ENCODE results near the gene PLA2G4D.
A peak's percentile ranks its signal among the peaks of the same experiment; 100 is the strongest.
"Not testable (repeated sequence)": the region's sequence is repeated elsewhere in the genome, so short reads cannot be mapped to it uniquely, and the experiment has no call there.

The PLA2G4D gene

DNA sequence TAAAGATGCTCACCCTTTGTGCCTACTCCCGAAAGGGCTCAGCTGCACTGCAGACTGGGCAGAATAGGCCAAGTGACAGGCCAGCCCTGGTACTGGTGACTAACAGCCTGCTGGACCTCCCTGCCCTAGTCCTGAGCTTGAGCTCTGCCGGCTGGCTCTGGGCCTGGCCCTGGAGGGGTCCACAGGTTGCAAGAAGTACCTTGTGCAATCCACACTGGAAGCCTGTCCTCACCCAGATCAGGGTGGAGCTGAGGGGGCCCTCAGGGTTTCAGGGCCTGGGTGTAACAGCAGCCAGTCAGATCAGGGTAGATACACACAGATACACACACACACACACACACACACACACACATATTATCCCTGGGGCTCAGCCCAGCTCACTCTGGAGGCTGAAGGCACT, 27.3 kb upstream of the PLA2G4D start:
- DNase-seq, result no peak

DNA sequence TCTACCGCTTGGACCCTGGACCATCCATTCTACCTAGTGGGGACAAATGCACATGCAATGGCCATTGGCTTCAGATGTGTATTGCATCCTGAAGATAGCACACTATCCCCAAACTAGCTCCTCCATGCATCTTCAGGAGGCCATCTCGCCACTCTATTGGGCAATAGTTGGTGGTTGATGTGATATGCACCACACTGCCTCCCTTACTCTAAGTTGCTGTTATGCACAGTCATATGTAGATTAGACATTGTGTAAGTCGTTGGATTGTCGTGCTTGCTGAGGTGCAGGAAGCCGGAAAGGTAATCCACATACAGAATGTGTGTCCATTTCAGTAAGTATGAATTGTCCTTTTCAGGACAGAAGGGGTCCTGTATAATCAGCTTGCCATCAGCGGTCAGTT, 26.7 kb upstream of the PLA2G4D start:
- peak in 1 of 2 donors; percentile 16 for DNase-seq

DNA sequence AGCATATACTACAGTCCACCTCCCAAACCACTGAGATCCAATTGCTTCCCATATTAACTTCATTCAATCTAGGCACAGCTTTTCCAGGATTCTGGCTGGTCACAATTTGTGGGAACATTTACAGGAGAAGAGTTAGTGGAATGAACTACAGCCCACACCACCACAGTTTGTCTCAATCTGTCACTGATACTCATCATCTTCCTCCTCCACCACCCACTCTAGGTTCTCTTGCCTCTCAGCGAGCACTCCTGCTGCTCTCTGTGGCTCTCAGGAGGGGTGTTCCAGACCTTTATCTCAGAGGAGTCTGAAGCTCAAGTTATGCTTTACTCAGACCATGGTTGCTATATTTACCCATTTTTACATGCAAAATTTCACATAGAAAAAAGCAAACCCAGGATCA, 25.9 kb upstream of the PLA2G4D start:
- DNase-seq, result no peak

DNA sequence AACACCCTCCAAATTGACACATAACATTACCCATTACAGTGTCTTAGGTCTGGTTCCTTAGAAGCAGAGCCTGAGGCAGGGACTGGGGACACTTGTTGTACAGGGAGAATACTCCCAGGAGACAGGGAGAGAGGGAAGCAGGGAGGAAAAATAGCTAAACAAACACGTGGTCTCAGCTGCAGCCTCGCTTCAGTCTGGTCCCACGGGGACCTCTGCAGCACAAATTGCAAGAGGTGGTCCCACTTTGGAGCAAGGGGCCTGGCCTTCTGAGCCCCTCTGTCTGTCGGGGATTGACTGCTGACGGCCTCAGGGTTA, 25.0 kb upstream of the PLA2G4D start:
- DNase-seq, result no peak

DNA sequence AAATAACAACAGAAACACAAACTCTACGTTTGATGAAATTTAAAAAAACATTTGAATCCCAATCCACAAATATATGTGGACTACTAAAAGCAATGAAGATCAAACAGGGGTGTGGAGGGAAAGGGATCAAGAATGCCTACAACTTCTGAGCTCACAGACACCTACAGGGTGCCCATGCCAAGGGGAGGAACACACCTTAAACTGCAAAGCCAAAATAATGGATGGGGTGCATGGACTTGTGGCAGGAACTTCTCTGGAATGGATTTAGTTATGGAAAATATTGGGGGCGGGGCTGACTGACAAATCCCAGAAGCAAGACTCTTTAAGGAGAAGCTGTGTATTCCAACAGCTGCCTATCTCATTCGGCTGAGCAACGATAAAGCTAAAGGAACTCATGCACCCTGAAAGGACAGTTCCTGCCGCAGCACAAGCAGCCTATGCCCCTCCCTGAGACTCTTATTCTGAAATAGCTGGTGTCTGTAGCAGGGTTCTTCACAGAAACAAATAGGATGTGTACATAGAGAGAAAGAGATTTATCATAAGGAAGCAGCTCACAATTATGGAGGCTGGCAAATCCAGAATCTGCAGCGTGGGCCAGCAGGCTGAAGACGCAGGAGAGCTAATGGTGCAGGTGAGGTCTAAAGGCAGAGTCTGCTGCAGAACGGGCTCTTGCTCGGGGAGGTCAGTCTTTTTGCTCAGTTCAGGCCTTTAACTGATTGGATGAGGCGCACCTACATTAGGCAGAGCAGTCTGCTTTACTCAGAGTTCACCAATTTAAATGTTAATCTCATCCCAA, 24.5 kb upstream of the PLA2G4D start:
- no peak for DNase-seq

DNA sequence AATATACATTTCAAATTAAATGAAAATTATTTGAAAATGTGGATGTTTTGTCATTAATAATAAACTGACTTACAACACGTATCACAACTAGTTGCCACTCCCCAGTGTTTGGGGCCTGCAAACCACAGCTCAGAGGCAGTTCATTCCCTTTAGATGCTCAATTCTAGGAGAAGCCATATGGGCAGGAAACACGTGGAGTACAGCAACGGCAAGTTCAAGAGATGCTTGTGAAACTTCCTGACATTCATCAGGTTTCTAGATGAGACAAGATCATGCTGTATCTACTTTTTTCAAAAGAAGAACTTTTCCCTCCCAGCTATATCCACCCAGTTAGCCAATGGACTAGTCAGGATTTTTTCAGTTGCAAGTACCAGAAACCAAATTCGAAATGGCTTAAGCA, 17.6 kb upstream of the PLA2G4D start:
- peak; percentile 37 to 39 for DNase-seq

DNA sequence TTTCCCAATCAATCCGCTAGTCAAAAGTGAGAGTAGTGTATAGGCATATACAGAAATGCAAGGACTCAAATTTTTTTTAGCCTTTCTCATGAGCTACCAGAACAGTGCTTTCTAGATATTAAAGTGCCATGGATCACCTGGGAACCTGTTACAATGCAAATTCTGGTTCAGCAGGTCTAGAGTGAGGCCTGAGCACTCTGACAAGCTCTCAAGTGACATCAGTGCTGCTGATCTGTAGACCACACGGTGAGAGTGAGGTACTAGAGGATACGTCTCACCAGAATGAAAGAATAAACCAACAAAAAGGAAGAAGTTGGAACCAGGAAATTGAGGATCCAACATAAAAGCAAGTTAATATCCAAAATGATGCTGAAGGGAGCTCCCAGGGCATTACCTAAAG, 16.0 kb upstream of the PLA2G4D start:
- DNase-seq, result no peak

DNA sequence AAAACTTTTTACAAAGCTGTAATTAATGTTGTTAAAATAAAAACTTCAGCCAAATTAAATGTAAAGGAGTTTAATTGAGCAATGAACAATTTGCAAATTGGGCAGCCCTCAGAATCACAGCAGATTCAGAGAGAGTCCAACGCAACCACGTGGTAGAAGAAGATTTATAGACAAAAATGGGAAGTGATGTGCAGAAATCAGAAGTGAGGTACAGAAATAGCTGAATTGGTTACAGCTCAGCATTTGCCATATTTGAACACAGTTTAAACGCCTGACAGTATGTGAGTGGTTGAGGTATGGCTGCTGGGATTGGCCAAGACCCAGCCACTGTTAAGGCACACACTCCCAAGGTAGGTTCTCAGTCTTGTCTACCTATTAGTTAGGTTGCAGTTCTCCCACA, 14.4 kb upstream of the PLA2G4D start:
- DNase-seq, result peak; percentile 40 to 43

DNA sequence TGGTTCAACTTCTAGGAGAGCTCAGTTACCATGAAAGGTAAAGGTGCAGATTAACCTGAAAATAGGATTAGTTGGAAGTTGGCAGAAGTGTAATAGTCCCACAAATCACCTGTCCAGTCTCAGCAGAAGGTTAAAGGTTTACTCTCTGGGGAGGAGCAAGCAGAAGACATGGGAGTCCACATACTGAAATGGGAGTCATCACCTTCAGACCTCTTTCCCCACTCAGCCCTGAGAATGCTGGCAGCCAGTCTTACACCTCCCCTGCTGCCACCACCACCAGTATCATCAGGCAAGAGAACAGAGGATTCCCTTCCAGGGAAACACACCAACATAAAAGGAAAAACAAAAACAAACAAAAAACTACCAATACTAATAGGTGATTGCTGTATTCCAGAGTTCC, 13.8 kb upstream of the PLA2G4D start:
- DNase-seq, result no peak

DNA sequence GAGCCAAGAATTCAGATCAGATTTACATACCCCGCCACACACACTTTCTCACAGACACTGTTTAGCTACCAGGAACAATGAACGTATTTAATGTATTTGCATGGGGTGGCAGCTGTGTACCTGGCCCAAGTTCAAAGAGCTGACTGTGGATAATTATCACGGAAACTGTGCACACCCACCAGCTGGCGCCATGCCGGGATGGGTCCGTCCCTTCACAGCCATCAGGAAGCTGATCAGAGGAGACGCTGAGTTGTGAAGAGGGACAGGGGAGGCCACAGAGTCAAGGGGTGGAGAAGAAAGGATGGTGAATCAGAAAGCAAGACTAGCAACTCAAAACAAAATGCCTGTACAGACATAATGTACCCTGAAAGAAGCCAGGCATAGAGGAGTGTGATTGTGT, 13.1 kb upstream of the PLA2G4D start:
- no peak for DNase-seq

DNA sequence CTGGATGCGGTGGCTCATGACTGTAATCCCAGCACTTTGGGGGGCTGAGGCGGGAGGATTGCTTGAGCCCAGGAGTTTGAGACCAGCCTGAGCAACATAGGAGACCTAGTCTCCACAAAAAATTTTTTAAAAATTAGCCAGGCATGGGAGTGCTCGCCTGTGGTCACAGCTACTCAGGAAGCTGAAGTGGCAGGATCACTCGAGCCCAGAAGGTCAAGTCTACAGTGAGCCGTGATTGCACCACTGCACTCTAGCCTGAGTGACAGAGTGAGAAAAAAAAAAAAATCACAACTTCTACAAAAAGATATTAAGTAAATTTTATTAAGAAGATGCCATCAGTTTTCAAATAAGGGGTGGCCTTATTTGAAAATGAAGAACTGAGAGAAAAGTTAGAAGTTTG, 11.9 kb upstream of the PLA2G4D start:
- peak in 1 of 2 donors; percentile 27 for DNase-seq

DNA sequence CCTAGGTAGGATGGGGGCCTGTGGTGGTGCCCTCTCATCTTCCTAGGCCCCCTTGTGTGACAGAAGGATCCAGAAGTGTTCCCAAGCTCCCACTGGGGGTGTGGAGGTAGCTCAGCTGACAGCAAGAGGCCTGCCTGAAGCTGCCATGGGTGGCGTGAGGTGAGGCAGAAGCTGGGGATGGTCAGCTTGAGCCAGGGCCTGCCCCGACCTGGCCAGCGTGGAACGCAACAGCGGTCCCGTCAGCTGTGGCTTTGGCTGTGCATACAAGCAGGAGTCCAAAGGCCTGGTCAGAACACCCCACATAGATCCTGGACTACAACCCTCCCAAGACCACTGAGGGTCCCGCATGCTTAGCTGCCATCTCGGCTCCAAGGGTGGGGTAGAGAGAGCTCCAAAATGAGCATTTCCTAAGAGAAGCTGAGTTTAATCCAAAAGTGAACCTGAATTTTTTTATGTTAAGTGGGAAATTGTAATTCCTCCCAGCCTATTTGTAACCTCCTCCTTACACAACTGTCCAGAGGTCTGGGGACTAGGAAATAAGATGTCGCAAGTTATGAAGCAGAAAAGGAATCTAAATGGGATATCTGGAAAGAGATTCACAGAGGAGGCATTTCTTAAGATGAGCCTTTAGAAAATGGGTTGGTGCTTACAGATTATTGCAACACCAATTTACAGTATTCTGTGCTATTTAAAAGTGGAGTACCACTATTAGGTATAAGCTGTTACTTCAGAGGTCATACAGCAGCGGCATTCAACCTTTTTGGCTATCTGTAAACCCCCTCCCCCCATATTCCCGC, 9.9 kb upstream of the PLA2G4D start:
- no peak for DNase-seq

DNA sequence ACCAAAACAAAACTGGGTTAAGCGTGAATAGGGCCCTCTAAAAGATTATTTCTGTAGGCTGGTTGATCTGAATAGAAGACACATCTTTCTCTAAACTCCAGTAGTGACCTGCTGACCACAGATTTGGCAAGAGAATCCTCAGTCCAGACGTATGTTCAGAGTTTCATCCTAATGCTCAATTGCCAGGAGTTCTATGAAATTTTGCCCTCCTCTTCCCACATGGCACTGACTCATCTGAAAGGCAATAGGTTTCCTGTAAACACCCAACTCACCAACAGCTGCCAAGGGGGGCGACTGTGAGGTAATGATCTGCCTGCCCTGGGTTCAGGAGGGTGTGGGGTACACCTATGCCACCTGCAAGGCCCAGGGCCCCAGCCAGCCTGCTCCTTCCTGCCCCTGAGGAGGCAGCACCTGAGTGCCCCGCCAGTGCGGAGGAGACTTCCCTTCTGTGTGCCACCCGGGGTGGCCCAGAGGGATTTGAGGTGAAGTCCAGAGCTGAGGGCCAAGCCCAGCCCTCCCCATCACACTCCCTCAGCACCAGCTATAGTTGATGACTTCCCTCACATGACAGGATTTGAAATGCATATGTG, 8.4 kb upstream of the PLA2G4D start:
- DNase-seq, result peak; percentile 13 to 31

DNA sequence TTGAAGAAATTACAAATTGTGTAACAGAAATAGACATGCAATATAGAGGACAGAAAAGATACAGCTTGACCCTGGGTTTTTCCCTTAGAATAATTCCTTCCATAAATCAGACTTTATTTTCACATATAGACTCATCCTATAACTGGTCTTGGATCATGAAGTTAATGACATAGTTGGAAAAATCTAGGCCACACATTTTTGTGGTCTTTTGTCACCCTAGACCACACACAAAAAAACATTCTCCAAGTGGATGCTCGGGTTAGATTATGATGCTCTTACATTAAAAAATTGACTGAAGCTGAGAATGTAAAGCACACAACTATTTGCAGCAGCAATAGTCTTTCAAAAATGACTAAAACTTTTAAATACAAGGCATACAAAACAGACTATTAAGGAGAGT, 7.5 kb upstream of the PLA2G4D start:
- DNase-seq, result no peak

DNA sequence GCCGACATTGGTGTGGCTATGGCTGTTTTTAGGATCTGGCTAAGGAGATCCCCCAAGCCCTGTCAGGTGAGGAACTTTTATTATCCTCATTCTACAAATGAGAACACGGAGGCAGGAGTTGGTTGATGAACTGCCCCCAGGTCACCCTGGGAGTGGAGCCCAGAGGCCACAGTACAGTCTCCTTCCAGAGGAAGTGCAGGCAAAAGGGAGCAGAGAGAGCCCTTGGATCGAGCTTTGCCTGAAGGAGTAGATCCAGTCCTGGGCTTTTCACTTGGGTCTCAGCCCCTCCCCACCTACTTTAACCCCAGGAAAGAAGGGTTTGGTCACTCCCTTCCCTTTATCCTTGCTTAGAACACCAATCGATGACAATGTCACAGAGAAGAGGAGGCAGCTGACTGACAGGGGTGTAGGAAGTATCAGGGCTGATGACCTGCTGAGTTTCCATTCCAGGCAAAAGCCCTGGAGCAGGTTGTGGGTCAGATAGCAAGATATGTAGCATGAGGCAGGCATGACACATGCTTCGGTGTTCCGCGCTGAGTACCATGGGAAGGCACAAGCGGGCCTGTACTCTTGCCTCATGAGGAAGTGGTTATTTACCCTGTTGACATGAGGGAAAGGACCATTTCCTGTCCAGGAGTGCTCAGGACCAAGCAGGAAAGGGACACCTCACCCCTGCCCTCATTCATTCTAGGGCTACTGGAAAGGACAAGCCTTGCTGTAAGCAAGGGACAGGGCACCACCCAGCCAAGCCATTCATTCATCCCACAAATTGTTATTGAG, 5.8 kb upstream of the PLA2G4D start:
- peak; percentile 48 to 56 for DNase-seq

DNA sequence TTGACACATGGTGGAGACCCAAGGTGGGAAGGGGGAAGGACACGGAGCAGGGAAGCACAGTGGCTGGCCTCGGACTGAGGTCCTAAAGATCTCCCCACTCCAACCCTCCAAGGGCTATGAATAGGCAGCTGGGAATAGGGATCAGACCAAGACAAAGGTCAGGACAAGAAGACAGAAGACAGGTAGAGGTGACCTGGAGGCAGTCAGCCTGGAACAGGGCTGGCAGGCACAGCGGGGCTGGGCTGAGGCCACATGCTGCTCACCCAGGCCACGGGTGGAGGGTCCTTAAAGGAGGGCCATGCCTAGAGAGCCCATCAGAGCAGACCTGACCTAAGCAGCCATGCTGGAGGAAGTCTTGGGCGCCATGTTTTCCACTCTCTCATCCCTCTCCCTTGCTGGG, 2.7 kb upstream of the PLA2G4D start:
- no peak for DNase-seq

DNA sequence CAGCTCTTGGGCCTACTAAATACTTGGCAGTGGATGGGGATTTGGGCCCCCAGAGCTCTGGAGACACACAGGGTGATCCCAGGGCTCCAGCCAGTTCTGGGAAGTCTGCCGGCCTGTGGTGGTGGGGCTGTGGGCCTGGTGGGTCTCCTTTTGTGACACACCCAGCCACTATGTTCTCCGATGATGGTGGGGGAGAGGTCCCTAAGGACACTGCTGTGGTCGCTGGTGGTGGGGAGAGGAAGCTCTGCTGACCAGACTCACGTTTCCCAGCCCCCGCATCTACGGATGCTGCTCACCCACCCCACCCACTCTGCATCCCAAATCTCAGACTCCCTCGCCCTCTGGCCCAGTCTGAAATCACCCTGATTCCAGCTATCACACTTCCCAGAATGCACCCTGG, 396 bp downstream of the PLA2G4D start:
- no peak for DNase-seq

DNA sequence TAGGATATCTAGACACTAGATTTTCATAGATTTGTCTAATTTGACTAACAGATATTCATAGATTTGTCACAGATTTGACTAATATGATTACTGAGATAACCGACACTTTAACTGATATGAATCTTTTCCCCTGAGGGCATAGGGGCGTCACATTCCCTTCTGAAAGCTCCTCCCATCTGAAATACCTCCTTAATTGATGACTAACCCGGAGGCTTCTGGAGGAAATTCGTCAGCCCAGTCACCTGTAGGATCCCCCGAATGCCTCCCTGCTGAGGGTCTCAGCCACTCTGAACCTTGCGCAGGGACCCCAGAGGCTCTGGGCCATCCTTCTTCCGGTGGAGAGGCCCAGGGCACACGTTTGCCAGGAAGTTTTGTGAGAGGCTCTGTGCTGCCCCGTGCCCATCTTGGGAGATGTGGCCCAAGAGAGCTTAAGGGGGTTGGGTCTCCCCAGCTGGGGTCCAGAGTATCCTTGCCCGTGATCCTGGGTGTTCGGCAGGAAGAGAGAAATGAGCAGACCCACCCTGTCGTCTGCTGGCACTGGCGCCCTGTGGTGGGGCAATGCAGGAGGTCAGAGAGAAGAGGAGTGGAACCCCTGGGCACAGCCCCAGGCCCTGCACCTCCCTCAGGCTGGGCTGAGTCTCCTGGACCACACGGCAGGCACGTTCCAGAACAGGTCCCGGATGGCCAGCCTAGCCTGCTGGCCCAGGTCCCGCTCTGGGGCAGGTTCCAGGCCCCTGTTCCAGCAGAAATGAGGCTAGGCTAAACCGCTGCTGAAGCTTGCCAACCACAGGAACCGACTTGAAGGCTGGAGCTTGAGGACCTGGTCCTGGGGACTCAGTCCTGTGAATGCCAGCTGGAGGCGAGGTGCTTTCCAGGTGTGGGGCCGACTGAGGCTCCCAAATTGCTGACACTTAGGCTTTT, 1.7 kb downstream of the PLA2G4D start:
- no peak for DNase-seq

DNA sequence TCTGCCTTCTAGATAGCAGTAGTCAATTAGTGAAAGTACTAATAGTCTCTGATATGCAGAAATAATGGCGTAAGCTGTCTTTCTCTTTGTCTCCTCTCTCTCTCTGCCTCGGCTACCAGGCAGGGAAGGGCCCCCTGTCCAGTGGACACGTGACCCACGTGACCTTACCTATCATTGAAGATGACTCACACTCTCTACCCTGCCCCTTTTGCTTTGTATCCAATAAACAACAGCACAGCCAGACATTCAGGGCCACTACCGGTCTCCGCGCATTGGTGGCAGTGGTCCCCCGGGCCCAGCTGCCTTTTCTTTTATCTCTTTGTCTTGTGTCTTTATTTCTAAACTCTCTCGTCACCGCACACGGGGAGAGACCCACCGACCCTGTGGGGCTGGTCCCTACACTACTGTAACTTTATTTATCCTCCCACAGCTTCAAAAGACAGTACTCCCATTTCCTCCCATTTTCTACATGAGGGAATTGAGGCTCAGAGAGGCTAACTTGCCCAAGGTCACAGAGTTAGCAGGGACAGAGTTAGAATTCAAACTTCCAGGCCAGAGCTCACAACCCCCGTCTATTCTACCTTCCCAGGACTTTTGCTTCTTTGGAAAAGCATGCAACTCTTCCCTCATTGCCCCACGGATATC, 2.5 kb downstream of the PLA2G4D start:
- DNase-seq, result not testable (repeated sequence)

DNA sequence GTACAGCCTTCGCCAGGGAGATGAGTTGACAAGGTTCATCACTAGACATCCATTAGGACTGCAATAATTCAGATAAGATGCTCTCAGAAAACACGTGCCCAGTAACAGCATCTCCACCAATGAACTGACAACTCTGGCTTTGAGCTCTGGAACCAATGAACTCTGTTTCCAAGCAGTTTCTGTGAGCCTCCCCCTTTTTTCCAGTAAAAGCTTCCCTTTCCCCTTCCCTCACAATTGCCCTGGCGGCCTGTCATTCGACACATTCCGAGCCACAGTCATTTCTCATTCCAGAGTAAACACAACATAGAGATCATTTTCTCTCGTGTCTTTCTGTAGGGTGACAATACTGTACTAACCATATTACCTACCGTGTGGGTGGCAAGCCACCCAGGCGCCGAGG, 3.6 kb downstream of the PLA2G4D start:
- no peak for DNase-seq

DNA sequence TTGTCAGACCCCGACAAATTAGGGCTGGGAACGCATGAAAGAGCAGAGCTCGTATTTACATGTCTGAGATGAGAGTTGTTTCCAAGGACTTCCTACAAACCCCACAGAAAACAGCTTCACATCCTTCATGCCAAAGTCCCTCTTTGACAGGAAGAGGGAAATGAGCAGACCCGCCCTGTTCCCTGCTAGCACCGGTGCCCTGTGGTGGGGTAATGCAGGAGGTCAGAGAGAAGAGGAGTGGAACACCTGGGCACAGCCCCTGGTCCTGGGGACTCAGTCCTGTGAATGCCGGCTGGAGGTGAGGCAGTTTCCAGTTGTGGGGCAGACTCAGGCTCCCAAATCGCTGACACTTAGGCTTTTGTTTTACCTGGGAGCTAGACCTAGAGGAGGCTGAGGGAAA, 4.0 kb downstream of the PLA2G4D start:
- no peak for DNase-seq

DNA sequence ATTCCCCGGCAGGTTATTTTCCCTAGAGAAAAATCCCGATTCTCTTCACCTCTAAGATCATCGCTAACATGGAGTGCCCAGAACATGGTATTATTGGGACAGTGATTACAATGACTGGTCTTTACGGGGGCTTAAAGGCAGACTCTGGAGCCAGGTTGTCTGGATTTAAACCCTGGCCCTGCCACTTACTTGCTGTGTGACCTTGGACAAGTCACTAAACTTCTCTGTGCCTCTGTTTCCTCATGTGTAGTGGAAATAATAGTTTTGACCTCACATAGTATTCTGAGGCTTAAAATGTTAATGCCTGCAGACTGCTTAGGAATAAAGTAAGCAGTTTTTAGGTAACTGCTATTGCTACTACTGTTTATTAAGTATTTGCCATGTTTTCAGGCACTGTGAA, 4.4 kb downstream of the PLA2G4D start:
- DNase-seq, result no peak

All from inflammatory macrophage treated with lipopolysaccharide for 1 hour (primary cell).